Loucy (cell line): ENCODE results near the gene SH2D1B.

Experiments used
- CTCF ChIP-seq: fragments of 200-600 bp; sonication (generic); conservative IDR thresholded peaks from 2 replicates; pipeline ENCODE4 v1.5.1; 2014; ENCODE audit warnings: mild to moderate bottlenecking, antibody characterized with exemption, low read length
- EZH2phosphoT487 ChIP-seq: fragments of 200-600 bp; IDR thresholded peaks from 2 replicates; pipeline ENCODE4 v1.6.1; 2018; ENCODE audit warnings: antibody characterized with exemption, mild to moderate bottlenecking, moderate library complexity, borderline replicate concordance

GRCh38 chr1:162372159-162373071 lies 39.5 kb downstream of the SH2D1B start:
- TF ChIP-seq CTCF (no peak; the same call in 1 of the 2 replicates), EZH2phosphoT487 (no peak)
